Endothelial cell of umbilical vein (primary cell): Measurements from ENCODE around the gene A1BG. TPM values are rescaled to one million over a fixed set of nuclear protein-coding genes. Genes with fewer than 3 reads are reported as not detected.
A peak's percentile ranks its signal among the peaks of the same experiment; 100 is the strongest.
"Not testable (repeated sequence)": the region's sequence is repeated elsewhere in the genome, so short reads cannot be mapped to it uniquely, and the experiment has no call there.

ENCODE experiments used
- BruUV-seq: library from RNA; stranded (reverse); fragments of 400-500 nt; replicated peaks from 2 replicates; lab custom pipeline; 2021; lab: Mats Ljungman, UMichigan
- CTCF ChIA-PET: fragments of 300-600, 350-600 bp; sonication (Branson Sonifier 250); formaldehyde crosslinking; loops from one replicate; lab custom pipeline; 2021; ENCODE audit warnings: antibody characterized with exemption, inconsistent platforms; lab: Charles Lee
- POLR2A ChIA-PET: fragments of 300-600, 350-600 bp; sonication (Branson Sonifier 250); formaldehyde crosslinking; loops from one replicate; lab custom pipeline; 2021; ENCODE audit warnings: antibody characterized with exemption, inconsistent platforms; lab: Charles Lee
- DNase-seq: peaks from one replicate; pipeline ENCODE4 v3.0.0-alpha.2; 2011; ENCODE audit warnings: low read depth, low spot score
- FAIRE-seq: peaks from 2 replicates; lab custom pipeline; 2011; peaks lifted over from hg19 to GRCh38; lab: Jason Lieb, UNC
- H2AFZ ChIP-seq: 2 replicates; pipeline ENCODE4 v1.6.0; 2012; ENCODE audit warnings: low read depth, low read length, control low read depth, inconsistent platforms
- H3K27ac ChIP-seq: 2 replicates; pipeline ENCODE4 v1.5.1; 2011; ENCODE audit warnings: low read depth, mild to moderate bottlenecking, control low read depth, low read length, moderate library complexity; ENCODE audit not compliant: insufficient read depth
- H3K27me3 ChIP-seq, 2 experiments: 2 replicates each; pipeline versions ENCODE4 v1.6.0 to v1.6.1; 2011; ENCODE audit warnings: low read length in 2 of 2, mixed read lengths in 1 of 2; ENCODE audit not compliant: control insufficient read depth in 2 of 2, insufficient read depth in 2 of 2
- H3K36me3 ChIP-seq, 2 experiments: 2 replicates in 1 of 2; 3 replicates in 1 of 2; pipeline ENCODE4 v1.5.1; 2011; ENCODE audit warnings: low read length in 2 of 2, mild to moderate bottlenecking in 1 of 2, moderate library complexity in 1 of 2; ENCODE audit not compliant: control insufficient read depth in 2 of 2, insufficient read depth in 2 of 2; ENCODE audit errors: extremely low read depth in 1 of 2
- H3K4me1 ChIP-seq: 3 replicates; pipeline ENCODE4 v1.5.1; 2011; ENCODE audit warnings: mild to moderate bottlenecking, low read length; ENCODE audit not compliant: control insufficient read depth, insufficient read depth; ENCODE audit errors: extremely low read depth
- H3K4me2 ChIP-seq: 2 replicates; pipeline ENCODE4 v1.6.1; 2011; ENCODE audit warnings: low read length, control low read depth, mixed read lengths; ENCODE audit not compliant: insufficient read depth
- H3K4me3 ChIP-seq, 3 experiments: fragments of 200-600 bp in 1 of 3; sonication (generic), shearing (Covaris generic) in 1 of 3; replicated peaks in 1 of 3; 2 replicates each; pipeline ENCODE4 v1.5.1; 2011 to 2016; ENCODE audit warnings: control low read depth in 3 of 3, low read length in 3 of 3, mild to moderate bottlenecking in 2 of 3, inconsistent platforms in 1 of 3, low read depth in 1 of 3, moderate library complexity in 1 of 3; ENCODE audit not compliant: insufficient read depth in 1 of 3
- H3K79me2 ChIP-seq: 2 replicates; pipeline ENCODE4 v1.6.0; 2012; ENCODE audit warnings: low read length, inconsistent platforms; ENCODE audit not compliant: control insufficient read depth, insufficient read depth
- H3K9ac ChIP-seq: replicated peaks from 2 replicates; pipeline ENCODE3; 2011; ENCODE audit warnings: low read length, control low read depth; ENCODE audit not compliant: insufficient read depth; ENCODE audit errors: extremely low read depth
- H3K9me1 ChIP-seq: replicated peaks from 3 replicates; pipeline ENCODE4 v1.6.0; 2011; ENCODE audit warnings: mild to moderate bottlenecking, low read length; ENCODE audit not compliant: control insufficient read depth, insufficient read depth; ENCODE audit errors: extremely low read depth
- H3K9me3 ChIP-seq: replicated peaks from 2 replicates; pipeline ENCODE4 v1.5.1; 2012; ENCODE audit warnings: low read length, inconsistent platforms; ENCODE audit not compliant: control insufficient read depth, insufficient read depth
- H4K20me1 ChIP-seq: replicated peaks from 2 replicates; pipeline ENCODE3; 2011; ENCODE audit warnings: mild to moderate bottlenecking, low read length; ENCODE audit not compliant: control insufficient read depth, insufficient read depth; ENCODE audit errors: extremely low read depth
- CTCF ChIP-seq, 2 donors: IDR thresholded peaks; 1 replicate in 1 of 2; 2 replicates in 1 of 2; pipeline ENCODE4 v1.5.1; 2011; ENCODE audit warnings: low read length in 2 of 2, mild to moderate bottlenecking in 2 of 2, moderate library complexity in 2 of 2, control low read depth in 1 of 2, inconsistent platforms in 1 of 2, low read depth in 1 of 2; ENCODE audit not compliant: insufficient read depth in 1 of 2; ENCODE audit errors: extremely low read depth in 1 of 2
- EZH2 ChIP-seq: IDR thresholded peaks from 2 replicates; pipeline ENCODE4 v1.6.1; 2012; ENCODE audit warnings: borderline replicate concordance, low read depth, mild to moderate bottlenecking, moderate library complexity, low read length, inconsistent platforms; ENCODE audit not compliant: severe bottlenecking
- FOS ChIP-seq: IDR thresholded peaks from 2 replicates; pipeline ENCODE4 v1.6.1; 2011; ENCODE audit warnings: mild to moderate bottlenecking, low read length, moderate library complexity, borderline replicate concordance; ENCODE audit not compliant: insufficient read depth
- GATA2 ChIP-seq: IDR thresholded peaks from 2 replicates; pipeline ENCODE4 v1.7.0; 2011; ENCODE audit warnings: low read depth, mild to moderate bottlenecking, moderate library complexity, mixed read lengths, low read length; ENCODE audit not compliant: insufficient read length, insufficient read depth
- JUN ChIP-seq: IDR thresholded peaks from 2 replicates; pipeline ENCODE4 v1.6.1; 2011; ENCODE audit warnings: borderline replicate concordance, low read depth; ENCODE audit not compliant: insufficient read length, insufficient read depth
- MAX ChIP-seq: IDR thresholded peaks from 2 replicates; pipeline ENCODE4 v1.6.1; 2011; ENCODE audit not compliant: insufficient read depth, insufficient read length
- MYC ChIP-seq: IDR thresholded peaks from one replicate; pipeline ENCODE4 v1.6.1; 2011; ENCODE audit warnings: mild to moderate bottlenecking, low read depth, low read length
- POLR2A ChIP-seq: IDR thresholded peaks from 2 replicates; pipeline ENCODE4 v1.6.1; 2012; ENCODE audit warnings: low read depth, mild to moderate bottlenecking, control low read depth, low read length
- POLR2AphosphoS5 ChIP-seq: IDR thresholded peaks from 2 replicates; pipeline ENCODE4 v1.6.1; 2012; ENCODE audit warnings: low read depth, mild to moderate bottlenecking, control low read depth, low read length, moderate library complexity; ENCODE audit not compliant: insufficient read depth
- dilution Hi-C: fragments of 300-500 bp; cut with MboI; formaldehyde crosslinking; loops from one replicate; pipeline ENCODE4 v1.15.0; 2019; ENCODE audit warnings: low sequenced_read_pairs; ENCODE audit not compliant: extremely low pct_ligation_motif_present
- intact Hi-C: fragments of 100-400 bp; cut with micrococcal nuclease; formaldehyde crosslinking; loops from one replicate; pipeline ENCODE4 v1.10.0; 2022
- polyA plus RNA-seq, 4 experiments: library from polyadenylated mRNA; depleted of rRNA in 3 of 4; stranded (reverse) in 3 of 4; unstranded in 1 of 4; fragments of >200 nt; gene quantifications; 2 replicates each; pipeline versions ENCODE4 v1.2.1 to v1.2.3, GENCODE V29; 2011 to 2012; ENCODE audit warnings: missing spikeins in 1 of 4
- total RNA-seq: library from RNA; stranded (reverse); gene quantifications from 2 replicates; pipeline ENCODE4 v1.2.3, GENCODE V29; 2021

Gene A1BG
- total and polyA plus RNA-seq, 2 donors (not counting 3 experiments of a cell fraction or from before 2014, with no cell fraction given), result 2.3 to 3.7 TPM

GRCh38 chr19:58310685-58311084, 42.6 kb downstream of the A1BG start:
- H3K9ac ChIP-seq, H3K79me2 ChIP-seq, H3K4me2 ChIP-seq, H3K27me3 ChIP-seq, H3K9me3 ChIP-seq, H3K27ac ChIP-seq, H4K20me1 ChIP-seq, POLR2A ChIA-PET, BruUV-seq, FAIRE-seq, H3K4me1 ChIP-seq, H2AFZ ChIP-seq, H3K9me1 ChIP-seq, dilution Hi-C loops, H3K4me3 ChIP-seq: not testable (repeated sequence)
- CTCF ChIA-PET, result interaction anchor here (2.1 kb wide), 1 partner anchor 82 kb away, joined by 6 read pairs; the partner anchor contains the start of gene ZNF544
- peak; percentile 33 for DNase-seq
- intact Hi-C loops, result loop anchor here (1.0 kb wide), 1 partner anchor 91 kb away; no protein-coding TSS in a partner anchor
- peak; percentile 15 to 33 for TF ChIP-seq CTCF (IDR thresholded peaks at IDR 0.05; ENCODE audit: extremely low read depth in 1 of 2, insufficient read depth in 1 of 2, low read depth in 1 of 2, low read length in 2 of 2)
- peaks cover 0 to 19% of the 10 kb centered on the region in 2 experiments for H3K36me3 ChIP-seq

GRCh38 chr19:58307736-58308135, 45.6 kb downstream of the A1BG start:
- Histone ChIP-seq H3K36me3 (peaks cover 0 to 11% of the 10 kb centered on the region in 2 experiments), H4K20me1 (no peaks in the 10 kb centered on the region), H3K79me2 (peaks cover 7% of the 10 kb centered on the region), H3K4me2 (no peak overlapping the region), H3K9me1 (no peaks in the 10 kb centered on the region), H3K27ac (no peak overlapping the region), H3K4me1 (peaks cover 9% of the 10 kb centered on the region), H3K9ac (no peak overlapping the region), H3K27me3 (no peaks in the 10 kb centered on the region), H2AFZ (no peak overlapping the region), H3K4me3 (no peak overlapping the region), H3K9me3 (no peaks in the 10 kb centered on the region)
- intact Hi-C loops (no loop called here), dilution Hi-C loops (no loop called here)
- TF ChIP-seq POLR2A (no peak), JUN (no peak), EZH2 (no peak), GATA2 (no peak), MYC (no peak), CTCF (IDR thresholded peaks at IDR 0.05; ENCODE audit: extremely low read depth in 1 of 2, insufficient read depth in 1 of 2, low read depth in 1 of 2, low read length in 2 of 2) (no peak), FOS (no peak), MAX (no peak), POLR2AphosphoS5 (no peak)
- ChIA-PET POLR2A (no interaction called here), CTCF (interaction anchor here (2.4 kb wide), 1 partner anchor 79 kb away, joined by 9 read pairs; the partner anchor contains the start of gene ZNF544)
- no peak for FAIRE-seq
- no TSS peak for BruUV-seq
- no peak for DNase-seq
